Measurements from ENCODE around the gene USP37. TPM values are rescaled to one million over a fixed set of nuclear protein-coding genes. Genes with fewer than 3 reads are reported as not detected.

Gene USP37
- polyA plus RNA-seq, 2 donors: 1.8 to 2.3 TPM

- H3K27me3 ChIP-seq (ENCODE audit: control insufficient read depth in 1 of 2, insufficient read depth in 2 of 2, low read length in 2 of 2): no peaks in the 10 kb centered on the region
- H3K4me1 ChIP-seq (ENCODE audit: control insufficient read depth in 2 of 2, insufficient read depth in 2 of 2, low read length in 1 of 2): no peaks in the 10 kb centered on the region
- H3K9me3 ChIP-seq (ENCODE audit: control insufficient read depth in 2 of 2, insufficient read depth in 1 of 2, low read depth in 1 of 2, low read length in 1 of 2): no peaks in the 10 kb centered on the region
- H3K4me3 ChIP-seq (ENCODE audit: low read depth in 1 of 2, low read length in 2 of 2): no peak overlapping the region
- peaks cover 0 to 2% of the 10 kb centered on the region in 2 donors for H3K36me3 ChIP-seq (ENCODE audit: control insufficient read depth in 2 of 2, insufficient read depth in 2 of 2, low read length in 1 of 2)
- WGBS, 2 donors: 0% methylated on average over 1 of the region's 1 CpG
- no peak overlapping the region for H3K27ac ChIP-seq (ENCODE audit: low read depth in 2 of 2, low read length in 1 of 2)
Measured at GRCh38 chr2:218470448-218470847, 97.7 kb downstream of the USP37 start.

- 28 to 32% methylated on average over 3 of the region's 3 CpGs for WGBS, 2 donors
- Histone ChIP-seq H3K36me3 (ENCODE audit: control insufficient read depth in 2 of 2, insufficient read depth in 2 of 2, low read length in 1 of 2) (no peaks in the 10 kb centered on the region), H3K27me3 (ENCODE audit: control insufficient read depth in 1 of 2, insufficient read depth in 2 of 2, low read length in 2 of 2) (no peaks in the 10 kb centered on the region), H3K4me1 (ENCODE audit: control insufficient read depth in 2 of 2, insufficient read depth in 2 of 2, low read length in 1 of 2) (no peaks in the 10 kb centered on the region), H3K4me3 (ENCODE audit: low read depth in 1 of 2, low read length in 2 of 2) (no peak overlapping the region), H3K9me3 (ENCODE audit: control insufficient read depth in 2 of 2, insufficient read depth in 1 of 2, low read depth in 1 of 2, low read length in 1 of 2) (no peaks in the 10 kb centered on the region), H3K27ac (ENCODE audit: low read depth in 2 of 2, low read length in 1 of 2) (no peak overlapping the region)
Measured at GRCh38 chr2:218465987-218466633, 102.0 kb downstream of the USP37 start.

- H3K27me3 ChIP-seq (ENCODE audit: control insufficient read depth in 1 of 2, insufficient read depth in 2 of 2, low read length in 2 of 2): no peaks in the 10 kb centered on the region
- H3K9me3 ChIP-seq (ENCODE audit: control insufficient read depth in 2 of 2, insufficient read depth in 1 of 2, low read depth in 1 of 2, low read length in 1 of 2): no peaks in the 10 kb centered on the region
- 87 to 94% methylated on average over 1 of the region's 1 CpG for WGBS, 2 donors
- peaks cover 0 to 6% of the 10 kb centered on the region in 2 donors for H3K36me3 ChIP-seq (ENCODE audit: control insufficient read depth in 2 of 2, insufficient read depth in 2 of 2, low read length in 1 of 2)
- no peak overlapping the region for H3K4me3 ChIP-seq (ENCODE audit: low read depth in 1 of 2, low read length in 2 of 2)
- no peak overlapping the region for H3K27ac ChIP-seq (ENCODE audit: low read depth in 2 of 2, low read length in 1 of 2)
- H3K4me1 ChIP-seq (ENCODE audit: control insufficient read depth in 2 of 2, insufficient read depth in 2 of 2, low read length in 1 of 2): no peaks in the 10 kb centered on the region
Measured at GRCh38 chr2:218458598-218458997, 109.6 kb downstream of the USP37 start.

DNA sequence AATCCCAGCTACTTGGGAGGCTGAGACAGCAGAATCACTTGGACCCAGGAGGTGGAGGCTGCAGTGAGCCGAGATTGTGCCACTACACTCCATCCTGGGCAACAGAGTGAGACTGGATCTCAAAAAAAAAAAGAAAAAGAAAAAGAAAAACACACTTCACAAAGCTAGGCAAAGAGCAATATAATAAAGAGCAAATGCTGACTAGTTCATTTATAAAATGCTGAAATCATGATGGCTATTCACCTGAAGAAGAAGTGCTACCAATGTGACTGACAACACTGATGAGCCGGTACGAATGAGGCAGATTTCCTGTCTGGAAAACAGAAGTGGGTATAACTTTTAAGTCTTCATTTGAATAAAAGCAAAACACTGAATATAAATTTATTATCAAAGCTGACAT, 111.3 kb downstream of the USP37 start:
- peaks cover 0 to 6% of the 10 kb centered on the region in 2 donors for H3K36me3 ChIP-seq (ENCODE audit: control insufficient read depth in 2 of 2, insufficient read depth in 2 of 2, low read length in 1 of 2)
- H3K27ac ChIP-seq (ENCODE audit: low read depth in 2 of 2, low read length in 1 of 2): no peak overlapping the region
- no peak overlapping the region for H3K4me3 ChIP-seq (ENCODE audit: low read depth in 1 of 2, low read length in 2 of 2)
- H3K9me3 ChIP-seq (ENCODE audit: control insufficient read depth in 2 of 2, insufficient read depth in 1 of 2, low read depth in 1 of 2, low read length in 1 of 2): no peaks in the 10 kb centered on the region
- WGBS, 2 donors: 94 to 95% methylated on average over 3 of the region's 3 CpGs
- no peaks in the 10 kb centered on the region for H3K4me1 ChIP-seq (ENCODE audit: control insufficient read depth in 2 of 2, insufficient read depth in 2 of 2, low read length in 1 of 2)
- no peaks in the 10 kb centered on the region for H3K27me3 ChIP-seq (ENCODE audit: control insufficient read depth in 1 of 2, insufficient read depth in 2 of 2, low read length in 2 of 2)

GRCh38 chr2:218452079-218452478, 116.1 kb downstream of the USP37 start:
- no peak overlapping the region for H3K4me3 ChIP-seq (ENCODE audit: low read depth in 1 of 2, low read length in 2 of 2)
- WGBS, 2 donors: 83 to 89% methylated on average over 1 of the region's 1 CpG
- peaks cover 0 to 6% of the 10 kb centered on the region in 2 donors for H3K36me3 ChIP-seq (ENCODE audit: control insufficient read depth in 2 of 2, insufficient read depth in 2 of 2, low read length in 1 of 2)
- H3K9me3 ChIP-seq (ENCODE audit: control insufficient read depth in 2 of 2, insufficient read depth in 1 of 2, low read depth in 1 of 2, low read length in 1 of 2): no peaks in the 10 kb centered on the region
- H3K4me1 ChIP-seq (ENCODE audit: control insufficient read depth in 2 of 2, insufficient read depth in 2 of 2, low read length in 1 of 2): no peaks in the 10 kb centered on the region
- no peak overlapping the region for H3K27ac ChIP-seq (ENCODE audit: low read depth in 2 of 2, low read length in 1 of 2)
- no peaks in the 10 kb centered on the region for H3K27me3 ChIP-seq (ENCODE audit: control insufficient read depth in 1 of 2, insufficient read depth in 2 of 2, low read length in 2 of 2)

GRCh38 chr2:218448934-218449333, 119.2 kb downstream of the USP37 start:
- WGBS, 2 donors: 42 to 45% methylated on average over 3 of the region's 3 CpGs
- no peak overlapping the region for H3K27ac ChIP-seq (ENCODE audit: low read depth in 2 of 2, low read length in 1 of 2)
- H3K36me3 ChIP-seq (ENCODE audit: control insufficient read depth in 2 of 2, insufficient read depth in 2 of 2, low read length in 1 of 2): no peaks in the 10 kb centered on the region

GRCh38 chr2:218447072-218447471, 121.1 kb downstream of the USP37 start:
- H3K27ac ChIP-seq (ENCODE audit: low read depth in 2 of 2, low read length in 1 of 2): no peak overlapping the region
- H3K9me3 ChIP-seq (ENCODE audit: control insufficient read depth in 2 of 2, insufficient read depth in 1 of 2, low read depth in 1 of 2, low read length in 1 of 2): no peaks in the 10 kb centered on the region
- no peaks in the 10 kb centered on the region for H3K27me3 ChIP-seq (ENCODE audit: control insufficient read depth in 1 of 2, insufficient read depth in 2 of 2, low read length in 2 of 2)
- no peaks in the 10 kb centered on the region for H3K4me1 ChIP-seq (ENCODE audit: control insufficient read depth in 2 of 2, insufficient read depth in 2 of 2, low read length in 1 of 2)
- 98 to 100% methylated on average over 2 of the region's 2 CpGs for WGBS, 2 donors
- H3K36me3 ChIP-seq (ENCODE audit: control insufficient read depth in 2 of 2, insufficient read depth in 2 of 2, low read length in 1 of 2): no peaks in the 10 kb centered on the region
- H3K4me3 ChIP-seq (ENCODE audit: low read depth in 1 of 2, low read length in 2 of 2): no peak overlapping the region

More at GRCh38 chr2:218448934-218449333, 119.2 kb downstream of the USP37 start:
- Histone ChIP-seq H3K4me1 (ENCODE audit: control insufficient read depth in 2 of 2, insufficient read depth in 2 of 2, low read length in 1 of 2) (no peaks in the 10 kb centered on the region), H3K9me3 (ENCODE audit: control insufficient read depth in 2 of 2, insufficient read depth in 1 of 2, low read depth in 1 of 2, low read length in 1 of 2) (no peaks in the 10 kb centered on the region), H3K27me3 (ENCODE audit: control insufficient read depth in 1 of 2, insufficient read depth in 2 of 2, low read length in 2 of 2) (no peaks in the 10 kb centered on the region), H3K4me3 (ENCODE audit: low read depth in 1 of 2, low read length in 2 of 2) (no peak overlapping the region)

- no peak overlapping the region for H3K27ac ChIP-seq (ENCODE audit: low read depth in 2 of 2, low read length in 1 of 2)
Measured at GRCh38 chr2:218446547-218446946, 121.6 kb downstream of the USP37 start.

GRCh38 chr2:218445602-218446001, 122.5 kb downstream of the USP37 start:
- no peaks in the 10 kb centered on the region for H3K9me3 ChIP-seq (ENCODE audit: control insufficient read depth in 2 of 2, insufficient read depth in 1 of 2, low read depth in 1 of 2, low read length in 1 of 2)
- no peaks in the 10 kb centered on the region for H3K4me1 ChIP-seq (ENCODE audit: control insufficient read depth in 2 of 2, insufficient read depth in 2 of 2, low read length in 1 of 2)
- H3K4me3 ChIP-seq (ENCODE audit: low read depth in 1 of 2, low read length in 2 of 2): no peak overlapping the region
- H3K27me3 ChIP-seq (ENCODE audit: control insufficient read depth in 1 of 2, insufficient read depth in 2 of 2, low read length in 2 of 2): no peaks in the 10 kb centered on the region
- no peaks in the 10 kb centered on the region for H3K36me3 ChIP-seq (ENCODE audit: control insufficient read depth in 2 of 2, insufficient read depth in 2 of 2, low read length in 1 of 2)
- no peak overlapping the region for H3K27ac ChIP-seq (ENCODE audit: low read depth in 2 of 2, low read length in 1 of 2)

More at GRCh38 chr2:218446547-218446946, 121.6 kb downstream of the USP37 start:
- Histone ChIP-seq H3K36me3 (ENCODE audit: control insufficient read depth in 2 of 2, insufficient read depth in 2 of 2, low read length in 1 of 2) (no peaks in the 10 kb centered on the region), H3K27me3 (ENCODE audit: control insufficient read depth in 1 of 2, insufficient read depth in 2 of 2, low read length in 2 of 2) (no peaks in the 10 kb centered on the region), H3K9me3 (ENCODE audit: control insufficient read depth in 2 of 2, insufficient read depth in 1 of 2, low read depth in 1 of 2, low read length in 1 of 2) (no peaks in the 10 kb centered on the region), H3K4me3 (ENCODE audit: low read depth in 1 of 2, low read length in 2 of 2) (no peak overlapping the region), H3K4me1 (ENCODE audit: control insufficient read depth in 2 of 2, insufficient read depth in 2 of 2, low read length in 1 of 2) (no peaks in the 10 kb centered on the region)
- 95 to 98% methylated on average over 6 of the region's 6 CpGs for WGBS, 2 donors

DNA sequence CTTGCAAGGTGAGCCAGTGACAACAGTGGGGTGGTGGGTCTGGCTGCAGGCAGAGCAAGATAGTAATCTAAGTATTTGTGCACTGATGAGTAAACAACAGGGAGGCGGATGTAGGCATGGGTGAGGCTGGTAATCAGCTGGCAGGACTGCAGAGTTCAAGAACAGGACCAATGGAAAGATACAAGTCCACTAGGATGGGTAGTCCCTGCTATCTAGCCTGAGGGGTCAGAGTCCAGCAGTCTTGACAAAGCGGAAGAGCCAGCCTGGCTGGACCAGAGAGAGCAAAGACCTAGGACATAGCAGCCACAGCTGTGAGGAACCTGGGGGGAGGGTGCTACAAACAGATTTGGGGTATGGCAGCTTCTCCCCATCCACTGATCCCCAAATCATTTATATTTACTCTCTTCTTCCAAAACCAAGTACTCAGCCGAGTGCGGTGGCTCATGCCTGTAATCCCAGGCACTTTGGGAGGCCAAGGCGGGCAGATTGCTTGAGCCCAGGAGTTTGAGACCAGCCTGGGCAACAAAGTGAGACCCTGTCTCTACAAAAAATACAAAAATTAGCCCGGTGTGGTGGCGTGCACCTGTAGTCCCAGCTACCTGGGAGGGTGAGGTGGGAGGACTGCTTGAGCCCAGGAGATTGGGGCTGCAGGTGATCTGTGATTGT, 123.3 kb downstream of the USP37 start:
- H3K36me3 ChIP-seq (ENCODE audit: control insufficient read depth in 2 of 2, insufficient read depth in 2 of 2, low read length in 1 of 2): no peaks in the 10 kb centered on the region
- H3K4me3 ChIP-seq (ENCODE audit: low read depth in 1 of 2, low read length in 2 of 2): no peak overlapping the region
- 93 to 96% methylated on average over 7 of the region's 7 CpGs for WGBS, 2 donors
- no peaks in the 10 kb centered on the region for H3K4me1 ChIP-seq (ENCODE audit: control insufficient read depth in 2 of 2, insufficient read depth in 2 of 2, low read length in 1 of 2)
- H3K27me3 ChIP-seq (ENCODE audit: control insufficient read depth in 1 of 2, insufficient read depth in 2 of 2, low read length in 2 of 2): no peaks in the 10 kb centered on the region
- H3K9me3 ChIP-seq (ENCODE audit: control insufficient read depth in 2 of 2, insufficient read depth in 1 of 2, low read depth in 1 of 2, low read length in 1 of 2): no peaks in the 10 kb centered on the region
- H3K27ac ChIP-seq (ENCODE audit: low read depth in 2 of 2, low read length in 1 of 2): no peak overlapping the region
